ENCODE measurements around the gene KEAP1. TPM values are rescaled to one million over a fixed set of nuclear protein-coding genes. Genes with fewer than 3 reads are reported as not detected.

Gene KEAP1
- total and polyA plus RNA-seq, 2 of the 13 experiments (the other 11 are each of a cell fraction or from before 2014, with no cell fraction given), result 56.7 to 72.9 TPM

- TF ChIP-seq PAXIP1 (CRISPR knock-in tag; conservative IDR thresholded peaks at IDR 0.05) (no peak), ZNF253 (CRISPR knock-in tag; IDR thresholded peaks at IDR 0.05; ENCODE audit: borderline replicate concordance) (no peak), ZNF530 (CRISPR knock-in tag; IDR thresholded peaks at IDR 0.05; ENCODE audit: low read depth) (no peak), ZNF574 (CRISPR knock-in tag; IDR thresholded peaks at IDR 0.05) (no peak), FIP1L1 (IDR thresholded peaks at IDR 0.05; ENCODE audit: borderline replicate concordance, insufficient read depth, low read depth, low read length) (no peak), ZNF34 (CRISPR knock-in tag; IDR thresholded peaks at IDR 0.05; ENCODE audit: borderline replicate concordance) (no peak)
- TF ChIP-seq, protein P1, sequence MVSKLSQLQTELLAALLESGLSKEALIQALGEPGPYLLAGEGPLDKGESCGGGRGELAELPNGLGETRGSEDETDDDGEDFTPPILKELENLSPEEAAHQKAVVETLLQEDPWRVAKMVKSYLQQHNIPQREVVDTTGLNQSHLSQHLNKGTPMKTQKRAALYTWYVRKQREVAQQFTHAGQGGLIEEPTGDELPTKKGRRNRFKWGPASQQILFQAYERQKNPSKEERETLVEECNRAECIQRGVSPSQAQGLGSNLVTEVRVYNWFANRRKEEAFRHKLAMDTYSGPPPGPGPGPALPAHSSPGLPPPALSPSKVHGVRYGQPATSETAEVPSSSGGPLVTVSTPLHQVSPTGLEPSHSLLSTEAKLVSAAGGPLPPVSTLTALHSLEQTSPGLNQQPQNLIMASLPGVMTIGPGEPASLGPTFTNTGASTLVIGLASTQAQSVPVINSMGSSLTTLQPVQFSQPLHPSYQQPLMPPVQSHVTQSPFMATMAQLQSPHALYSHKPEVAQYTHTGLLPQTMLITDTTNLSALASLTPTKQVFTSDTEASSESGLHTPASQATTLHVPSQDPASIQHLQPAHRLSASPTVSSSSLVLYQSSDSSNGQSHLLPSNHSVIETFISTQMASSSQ (IDR thresholded peaks at IDR 0.05; ENCODE audit: low read depth), result no peak
- TF ChIP-seq, protein P1 (CRISPR knock-in tag; IDR thresholded peaks at IDR 0.05; ENCODE audit: borderline replicate concordance), result no peak
These were observed 20.0 kb upstream of the KEAP1 start (continued) for GRCh38 chr19:10523135-10523636.

All from HepG2 (cell line).